HCT116 (cell line): ENCODE measurements around the gene EIPR1. TPM values are rescaled to one million over a fixed set of nuclear protein-coding genes. Genes with fewer than 3 reads are reported as not detected.

Experiments
- ATAC-seq: fragments of 200-7000 bp; cut with Tn5 transposase; 2 replicates; pipeline ENCODE4 v1.9.1; 2020; ENCODE audit warnings: mild to moderate bottlenecking, moderate library complexity
- BruUV-seq: library from RNA; stranded (reverse); fragments of 400-500 nt; replicated peaks from 2 replicates; lab custom pipeline; 2021; lab: Mats Ljungman, UMichigan
- CTCF ChIA-PET: fragments of 300-600 bp; sonication (Branson Sonifier 250); formaldehyde crosslinking; loops from one replicate; lab custom pipeline; 2021; ENCODE audit warnings: antibody characterized with exemption; lab: Charles Lee
- POLR2A ChIA-PET: fragments of 300-600, 350-600 bp; sonication (Branson Sonifier 250); formaldehyde crosslinking; loops from one replicate; lab custom pipeline; 2021; ENCODE audit warnings: antibody characterized with exemption; lab: Charles Lee
- RAD21 ChIA-PET, 2 experiments: fragments of 300-600 bp; sonication (Branson Sonifier 250); formaldehyde crosslinking; loops; one replicate each; lab custom pipeline; 2023; ENCODE audit warnings: low total read pairs in 2 of 2; ENCODE audit not compliant: uncharacterized antibody in 2 of 2, unreplicated experiment in 2 of 2, low non-redundant PET in 1 of 2; lab: Charles Lee
- DNase-seq: peaks from one replicate; pipeline ENCODE4 v3.0.0-alpha.2; 2010; ENCODE audit warnings: low read depth, low spot score
- H2AFZ ChIP-seq: fragments of 200-600 bp; shearing (Covaris generic), sonication (generic); 2 replicates; pipeline ENCODE4 v1.6.1; 2017; ENCODE audit warnings: low read depth, mixed run types, mixed read lengths, antibody characterized with exemption, low read length; ENCODE audit not compliant: poor library complexity, severe bottlenecking
- H3K27ac ChIP-seq: 2 replicates; pipeline ENCODE4 v1.5.1; 2012; ENCODE audit warnings: low read depth, low read length
- H3K27me3 ChIP-seq: fragments of 200-600 bp; sonication (generic); 2 replicates; pipeline ENCODE4 v1.6.1; 2016; ENCODE audit warnings: mixed run types, low read length, mixed read lengths; ENCODE audit not compliant: insufficient read depth
- H3K36me3 ChIP-seq, 2 experiments: fragments of 200-500 bp in 1 of 2; fragments of 200-600 bp in 1 of 2; sonication (Bioruptor generic) in 1 of 2; sonication (generic) in 1 of 2; 2 replicates each; pipeline versions ENCODE4 v1.5.1 to v1.6.1; 2014 to 2016; ENCODE audit warnings: low read length in 2 of 2, inconsistent platforms in 1 of 2, mixed read lengths in 1 of 2, mixed run types in 1 of 2; ENCODE audit not compliant: insufficient read depth in 2 of 2, control insufficient read depth in 1 of 2
- H3K4me1 ChIP-seq, 2 experiments: fragments of 200-600 bp in 1 of 2; sonication (generic) in 1 of 2; 2 replicates each; pipeline versions ENCODE4 v1.5.1 to v1.6.1; 2012 to 2017; ENCODE audit warnings: low read length in 2 of 2, inconsistent platforms in 1 of 2, mild to moderate bottlenecking in 1 of 2, mixed read lengths in 1 of 2, mixed run types in 1 of 2, moderate library complexity in 1 of 2; ENCODE audit not compliant: insufficient read depth in 2 of 2, control insufficient read depth in 1 of 2
- H3K4me2 ChIP-seq: fragments of 200-600 bp; sonication (generic); 2 replicates; pipeline ENCODE4 v1.6.1; 2017; ENCODE audit warnings: mixed run types, low read length, mixed read lengths
- H3K4me3 ChIP-seq, 2 experiments: fragments of 200-600 bp in 1 of 2; sonication (generic) in 1 of 2; replicated peaks in 1 of 2; 2 replicates each; pipeline ENCODE4 v1.5.1; 2011 to 2016; ENCODE audit warnings: low read length in 2 of 2, control low read depth in 1 of 2, low read depth in 1 of 2, mild to moderate bottlenecking in 1 of 2, mixed read lengths in 1 of 2, mixed run types in 1 of 2
- H3K79me2 ChIP-seq: fragments of 200-600 bp; sonication (generic); 2 replicates; pipeline ENCODE4 v1.6.1; 2017; ENCODE audit warnings: mild to moderate bottlenecking, mixed run types, low read length, moderate library complexity, mixed read lengths; ENCODE audit not compliant: insufficient read depth
- H3K9ac ChIP-seq: fragments of 200-600 bp; sonication (generic); 2 replicates; pipeline ENCODE4 v1.6.1; 2016; ENCODE audit warnings: low read length, mixed read lengths
- H3K9me2 ChIP-seq: fragments of 200-600 bp; sonication (generic), shearing (Covaris generic); 2 replicates; pipeline ENCODE4 v1.6.1; 2017; ENCODE audit warnings: mixed run types, mild to moderate bottlenecking, moderate library complexity; ENCODE audit not compliant: insufficient read depth
- H3K9me3 ChIP-seq, 2 experiments: fragments of 200-500 bp in 1 of 2; fragments of 200-600 bp in 1 of 2; sonication (Bioruptor generic) in 1 of 2; sonication (generic) in 1 of 2; 2 replicates each; pipeline ENCODE4 v1.6.1; 2014 to 2017; ENCODE audit warnings: low read length in 2 of 2, mixed read lengths in 2 of 2, inconsistent platforms in 1 of 2, low read depth in 1 of 2, mild to moderate bottlenecking in 1 of 2, mixed run types in 1 of 2, moderate library complexity in 1 of 2; ENCODE audit not compliant: control insufficient read depth in 1 of 2, insufficient read depth in 1 of 2
- H4K20me1 ChIP-seq: fragments of 200-600 bp; sonication (generic), shearing (Covaris generic); 2 replicates; pipeline ENCODE4 v1.6.1; 2017; ENCODE audit warnings: mixed run types, mild to moderate bottlenecking, moderate library complexity; ENCODE audit not compliant: insufficient read depth
- CEBPB ChIP-seq: IDR thresholded peaks from 2 replicates; pipeline ENCODE4 v1.6.1; 2012; ENCODE audit warnings: low read depth
- EZH2phosphoT487 ChIP-seq: fragments of 200-600 bp; IDR thresholded peaks from 2 replicates; pipeline ENCODE4 v1.6.1; 2018; ENCODE audit warnings: antibody characterized with exemption, borderline replicate concordance
- FOSL1 ChIP-seq: IDR thresholded peaks from 2 replicates; pipeline ENCODE4 v1.6.1; 2012; ENCODE audit warnings: low read depth
- POLR2AphosphoS5 ChIP-seq: IDR thresholded peaks from 2 replicates; pipeline ENCODE4 v1.6.1; 2011; ENCODE audit warnings: mild to moderate bottlenecking, low read depth, low read length, moderate library complexity
- YY1 ChIP-seq: IDR thresholded peaks from 2 replicates; pipeline ENCODE4 v1.6.1; 2011; ENCODE audit warnings: low read length, low read depth, moderate library complexity, mild to moderate bottlenecking; ENCODE audit not compliant: insufficient replicate concordance; ENCODE audit errors: extremely low read depth
- intact Hi-C: fragments of 100-400 bp; cut with micrococcal nuclease; formaldehyde crosslinking; loops from 2 replicates; pipeline ENCODE4 v1.10.0; 2022
- total RNA-seq: library from RNA; stranded (reverse); gene quantifications from one replicate; pipeline ENCODE4 v1.2.1, GENCODE V29; 2021; ENCODE audit not compliant: unreplicated experiment
- TF ChIP-seq, protein P1 (sequence below): IDR thresholded peaks from 2 replicates; pipeline ENCODE4 v1.6.1; 2012
- TF ChIP-seq, protein P2 (sequence below), 3 experiments: fragments of 200-600 bp in 1 of 3; sonication (generic) in 1 of 3; IDR thresholded peaks in 2 of 3; conservative IDR thresholded peaks in 1 of 3; 2 replicates each; pipeline ENCODE4 v1.5.1; 2012 to 2017; ENCODE audit warnings: low read depth in 2 of 3, low read length in 2 of 3, antibody characterized with exemption in 1 of 3, borderline replicate concordance in 1 of 3, control low read depth in 1 of 3, mild to moderate bottlenecking in 1 of 3, mixed read lengths in 1 of 3, mixed run types in 1 of 3, moderate library complexity in 1 of 3; ENCODE audit not compliant: insufficient read depth in 1 of 3

EIPR1 gene
- total RNA-seq, 1 experiment from 2014 or later, result 36.9 TPM

DNA sequence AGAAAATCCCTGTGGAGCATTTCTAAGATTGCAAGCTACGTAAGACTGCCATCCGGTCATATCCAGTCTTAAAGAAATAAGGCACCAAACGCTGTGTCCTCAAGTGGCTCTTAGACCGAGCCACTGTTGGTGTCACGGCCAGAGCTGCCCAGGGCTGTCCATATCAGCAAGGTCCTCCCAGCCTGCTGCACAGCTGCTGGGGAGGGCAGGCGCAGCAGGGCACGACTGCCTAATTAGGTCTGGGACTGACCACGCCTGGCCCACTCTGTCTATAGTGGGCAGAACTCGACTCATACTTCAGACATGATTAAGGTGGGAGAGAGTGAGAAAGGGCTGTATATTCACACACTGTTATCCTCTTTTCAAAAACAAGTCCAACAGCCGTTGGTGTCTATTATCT, 39.3 kb downstream of the EIPR1 start:
- Histone ChIP-seq H4K20me1 (no peaks in the 10 kb centered on the region), H3K4me1 (no peaks in the 10 kb centered on the region), H3K9me3 (no peaks in the 10 kb centered on the region), H3K79me2 (no peaks in the 10 kb centered on the region), H3K4me2 (no peak overlapping the region), H3K4me3 (no peak overlapping the region), H3K27ac (no peak overlapping the region), H3K9me2 (no peaks in the 10 kb centered on the region), H3K27me3 (no peaks in the 10 kb centered on the region), H3K36me3 (peaks cover 2 to 4% of the 10 kb centered on the region in 2 experiments; a peak in 2 of 4 replicates), H2AFZ (no peak overlapping the region), H3K9ac (no peak overlapping the region)
- BruUV-seq, result no TSS peak
- ChIA-PET POLR2A (no interaction called here), RAD21 (no interaction called here), CTCF (no interaction called here)
- no peak for ATAC-seq
- intact Hi-C loops, result no loop called here
- no peak for DNase-seq
- TF ChIP-seq YY1 (no peak), FOSL1 (no peak)
- TF ChIP-seq, protein P1, sequence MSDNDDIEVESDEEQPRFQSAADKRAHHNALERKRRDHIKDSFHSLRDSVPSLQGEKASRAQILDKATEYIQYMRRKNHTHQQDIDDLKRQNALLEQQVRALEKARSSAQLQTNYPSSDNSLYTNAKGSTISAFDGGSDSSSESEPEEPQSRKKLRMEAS, result no peak
- TF ChIP-seq, protein P2, sequence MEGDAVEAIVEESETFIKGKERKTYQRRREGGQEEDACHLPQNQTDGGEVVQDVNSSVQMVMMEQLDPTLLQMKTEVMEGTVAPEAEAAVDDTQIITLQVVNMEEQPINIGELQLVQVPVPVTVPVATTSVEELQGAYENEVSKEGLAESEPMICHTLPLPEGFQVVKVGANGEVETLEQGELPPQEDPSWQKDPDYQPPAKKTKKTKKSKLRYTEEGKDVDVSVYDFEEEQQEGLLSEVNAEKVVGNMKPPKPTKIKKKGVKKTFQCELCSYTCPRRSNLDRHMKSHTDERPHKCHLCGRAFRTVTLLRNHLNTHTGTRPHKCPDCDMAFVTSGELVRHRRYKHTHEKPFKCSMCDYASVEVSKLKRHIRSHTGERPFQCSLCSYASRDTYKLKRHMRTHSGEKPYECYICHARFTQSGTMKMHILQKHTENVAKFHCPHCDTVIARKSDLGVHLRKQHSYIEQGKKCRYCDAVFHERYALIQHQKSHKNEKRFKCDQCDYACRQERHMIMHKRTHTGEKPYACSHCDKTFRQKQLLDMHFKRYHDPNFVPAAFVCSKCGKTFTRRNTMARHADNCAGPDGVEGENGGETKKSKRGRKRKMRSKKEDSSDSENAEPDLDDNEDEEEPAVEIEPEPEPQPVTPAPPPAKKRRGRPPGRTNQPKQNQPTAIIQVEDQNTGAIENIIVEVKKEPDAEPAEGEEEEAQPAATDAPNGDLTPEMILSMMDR (IDR thresholded peaks at IDR 0.05 in 2 of 3, conservative IDR thresholded peaks at IDR 0.05 in 1 of 3; ENCODE audit: borderline replicate concordance in 1 of 3, insufficient read depth in 1 of 3, low read depth in 2 of 3, low read length in 2 of 3), result no peak

DNA sequence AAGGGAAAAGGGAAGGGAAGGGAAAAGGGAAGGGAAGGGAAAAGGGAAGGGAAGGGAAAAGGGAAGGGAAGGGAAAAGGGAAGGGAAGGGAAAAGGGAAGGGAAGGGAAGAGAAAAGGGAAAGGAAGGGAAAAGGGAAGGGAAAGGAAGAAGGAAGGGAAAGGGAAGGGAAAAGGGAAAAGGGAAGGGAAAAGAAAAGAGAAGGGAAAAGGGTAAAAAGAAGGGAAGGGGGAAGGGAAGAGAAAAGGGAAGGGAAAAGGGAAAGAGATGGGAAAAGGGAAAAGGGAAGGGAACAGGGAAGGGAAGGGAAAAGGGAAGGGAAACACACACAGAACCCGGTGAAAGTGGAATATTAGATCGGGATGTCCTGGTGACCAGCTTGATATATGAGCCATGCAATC, 40.8 kb downstream of the EIPR1 start:
- Histone ChIP-seq H3K27me3 (no peaks in the 10 kb centered on the region), H3K4me2 (no peak overlapping the region), H3K4me1 (no peaks in the 10 kb centered on the region), H4K20me1 (no peaks in the 10 kb centered on the region), H3K36me3 (peaks cover 2 to 4% of the 10 kb centered on the region in 2 experiments; a peak in 2 of 4 replicates), H3K9ac (no peak overlapping the region), H3K79me2 (0 out of 2 replicates have a peak, but pooled peaks cover 3% of the 10 kb centered on the region), H2AFZ (no peak overlapping the region), H3K9me2 (no peaks in the 10 kb centered on the region), H3K27ac (no peak overlapping the region), H3K9me3 (no peaks in the 10 kb centered on the region), H3K4me3 (no peak overlapping the region)
- ChIA-PET RAD21 (no interaction called here), CTCF (no interaction called here), POLR2A (no interaction called here)
- DNase-seq (no peak), ATAC-seq (no peak)
- no peak for TF ChIP-seq POLR2AphosphoS5
- TF ChIP-seq EZH2phosphoT487, result no peak
- TF ChIP-seq CEBPB, result no peak
- intact Hi-C loops, result no loop called here
- no TSS peak for BruUV-seq
